Measurements from ENCODE around the gene PPP1R12C. TPM values are rescaled to one million over a fixed set of nuclear protein-coding genes. Genes with fewer than 3 reads are reported as not detected.

Gene PPP1R12C
- total and polyA plus RNA-seq, 9 donors, result 21.4 to 152 (median 110) TPM

DNA sequence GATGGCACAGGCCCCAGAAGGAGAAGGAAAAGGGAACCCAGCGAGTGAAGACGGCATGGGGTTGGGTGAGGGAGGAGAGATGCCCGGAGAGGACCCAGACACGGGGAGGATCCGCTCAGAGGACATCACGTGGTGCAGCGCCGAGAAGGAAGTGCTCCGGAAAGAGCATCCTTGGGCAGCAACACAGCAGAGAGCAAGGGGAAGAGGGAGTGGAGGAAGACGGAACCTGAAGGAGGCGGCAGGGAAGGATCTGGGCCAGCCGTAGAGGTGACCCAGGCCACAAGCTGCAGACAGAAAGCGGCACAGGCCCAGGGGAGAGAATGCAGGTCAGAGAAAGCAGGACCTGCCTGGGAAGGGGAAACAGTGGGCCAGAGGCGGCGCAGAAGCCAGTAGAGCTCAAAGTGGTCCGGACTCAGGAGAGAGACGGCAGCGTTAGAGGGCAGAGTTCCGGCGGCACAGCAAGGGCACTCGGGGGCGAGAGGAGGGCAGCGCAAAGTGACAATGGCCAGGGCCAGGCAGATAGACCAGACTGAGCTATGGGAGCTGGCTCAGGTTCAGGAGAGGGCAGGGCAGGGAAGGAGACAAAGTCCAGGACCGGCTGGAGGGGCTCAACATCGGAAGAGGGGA, 1.1 kb downstream of the PPP1R12C start:
- WGBS, 3 donors, result 1% methylated on average over 25 of the region's 25 CpGs
- Histone ChIP-seq H3K4me1 (ENCODE audit: insufficient read depth) (peaks cover 21% of the 10 kb centered on the region), H3K27ac (peak overlapping the region; percentile 68 to 81), H3K36me3 (no peaks in the 10 kb centered on the region), H3K27me3 (no peaks in the 10 kb centered on the region), H3K9me3 (no peaks in the 10 kb centered on the region), H3K4me3 (peak overlapping the region; percentile 61)
- peak; percentile 53 to 80 (median 67) for DNase-seq
- intact Hi-C loops (cut with DNase I), result loop anchor here in 2 of 4 donors (5.0 to 10.0 kb wide), 3 partner anchors 141 to 558 kb away; partner anchors contain the start of genes EPN1 (in 1 of the 2) and PPP6R1 (in 1 of the 2)
- TF ChIP-seq EP300 (IDR thresholded peaks at IDR 0.05), result no peak
- TF ChIP-seq CTCF (IDR thresholded peaks at IDR 0.05), result no peak
- TF ChIP-seq POLR2A (IDR thresholded peaks at IDR 0.05), result no peak

- 43 to 52% (median 48%) methylated on average over 13 of the region's 13 CpGs for WGBS, 3 donors
- Histone ChIP-seq H3K9me3 (no peaks in the 10 kb centered on the region), H3K4me3 (peak overlapping the region; percentile 61), H3K36me3 (no peaks in the 10 kb centered on the region), H3K4me1 (ENCODE audit: insufficient read depth) (peaks cover 21% of the 10 kb centered on the region), H3K27me3 (no peaks in the 10 kb centered on the region), H3K27ac (peak overlapping the region; percentile 54 to 76)
- no peak for TF ChIP-seq CTCF (IDR thresholded peaks at IDR 0.05)
- intact Hi-C loops (cut with DNase I), result loop anchor here in 2 of 4 donors (5.0 to 10.0 kb wide), 3 partner anchors 142 to 559 kb away; partner anchors contain the start of genes EPN1 (in 1 of the 2) and PPP6R1 (in 1 of the 2)
- DNase-seq, result peak in 1 of 5 donors; percentile 33
Measured at GRCh38 chr19:55115446-55116065, 1.9 kb downstream of the PPP1R12C start.

DNA sequence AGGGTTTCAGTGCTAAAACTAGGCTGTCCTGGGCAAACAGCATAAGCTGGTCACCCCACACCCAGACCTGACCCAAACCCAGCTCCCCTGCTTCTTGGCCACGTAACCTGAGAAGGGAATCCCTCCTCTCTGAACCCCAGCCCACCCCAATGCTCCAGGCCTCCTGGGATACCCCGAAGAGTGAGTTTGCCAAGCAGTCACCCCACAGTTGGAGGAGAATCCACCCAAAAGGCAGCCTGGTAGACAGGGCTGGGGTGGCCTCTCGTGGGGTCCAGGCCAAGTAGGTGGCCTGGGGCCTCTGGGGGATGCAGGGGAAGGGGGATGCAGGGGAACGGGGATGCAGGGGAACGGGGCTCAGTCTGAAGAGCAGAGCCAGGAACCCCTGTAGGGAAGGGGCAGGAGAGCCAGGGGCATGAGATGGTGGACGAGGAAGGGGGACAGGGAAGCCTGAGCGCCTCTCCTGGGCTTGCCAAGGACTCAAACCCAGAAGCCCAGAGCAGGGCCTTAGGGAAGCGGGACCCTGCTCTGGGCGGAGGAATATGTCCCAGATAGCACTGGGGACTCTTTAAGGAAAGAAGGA, 2.8 kb downstream of the PPP1R12C start:
- peaks cover 21% of the 10 kb centered on the region for H3K4me1 ChIP-seq (ENCODE audit: insufficient read depth)
- intact Hi-C loops (cut with DNase I), result loop anchor here in 2 of 4 donors (5.0 to 10.0 kb wide), 3 partner anchors 143 to 560 kb away; partner anchors contain the start of genes EPN1 (in 1 of the 2) and PPP6R1 (in 1 of the 2)
- WGBS, 3 donors, result 81 to 87% (median 85%) methylated on average over 9 of the region's 9 CpGs
- H3K27me3 ChIP-seq, result no peaks in the 10 kb centered on the region
- no peaks in the 10 kb centered on the region for H3K36me3 ChIP-seq
- H3K27ac ChIP-seq, result peak overlapping the region in 1 of 2 donors; percentile 76
- TF ChIP-seq EP300 (IDR thresholded peaks at IDR 0.05), result no peak
- no peak for TF ChIP-seq CTCF (IDR thresholded peaks at IDR 0.05)
- no peak for TF ChIP-seq POLR2A (IDR thresholded peaks at IDR 0.05)
- H3K4me3 ChIP-seq, result no peak overlapping the region
- no peaks in the 10 kb centered on the region for H3K9me3 ChIP-seq
- DNase-seq, result peak in 1 of 5 donors; percentile 29

- Histone ChIP-seq H3K9me3 (no peaks in the 10 kb centered on the region), H3K4me1 (ENCODE audit: insufficient read depth) (peaks cover 19% of the 10 kb centered on the region), H3K27ac (peak overlapping the region; percentile 84 to 87), H3K4me3 (peak overlapping the region; percentile 5), H3K27me3 (no peaks in the 10 kb centered on the region), H3K36me3 (no peaks in the 10 kb centered on the region)
- intact Hi-C loops (cut with DNase I), result loop anchor here in 2 of 4 donors (10.0 kb wide), 2 partner anchors 521 to 561 kb away; partner anchors contain the start of gene EPN1 (in 1 of the 2)
- TF ChIP-seq POLR2A (IDR thresholded peaks at IDR 0.05), result peak; percentile 60
- TF ChIP-seq EP300 (IDR thresholded peaks at IDR 0.05), result peak; percentile 88
- TF ChIP-seq CTCF (IDR thresholded peaks at IDR 0.05), result no peak
- WGBS, 3 donors, result 16 to 20% (median 16%) methylated on average over 12 of the region's 12 CpGs
- DNase-seq, result peak; percentile 88 to 97 (median 95)
Measured at GRCh38 chr19:55113570-55114039, 3.8 kb downstream of the PPP1R12C start.
